LNCAP (cell line): Measurements from ENCODE around the gene SENP1.

ENCODE experiments used
- TF ChIP-seq, protein P1 (sequence below): fragments of 450-650 bp; IDR thresholded peaks from 2 replicates; pipeline ENCODE4 v1.5.1; 2017; ENCODE audit warnings: mild to moderate bottlenecking

SENP1 gene

DNA sequence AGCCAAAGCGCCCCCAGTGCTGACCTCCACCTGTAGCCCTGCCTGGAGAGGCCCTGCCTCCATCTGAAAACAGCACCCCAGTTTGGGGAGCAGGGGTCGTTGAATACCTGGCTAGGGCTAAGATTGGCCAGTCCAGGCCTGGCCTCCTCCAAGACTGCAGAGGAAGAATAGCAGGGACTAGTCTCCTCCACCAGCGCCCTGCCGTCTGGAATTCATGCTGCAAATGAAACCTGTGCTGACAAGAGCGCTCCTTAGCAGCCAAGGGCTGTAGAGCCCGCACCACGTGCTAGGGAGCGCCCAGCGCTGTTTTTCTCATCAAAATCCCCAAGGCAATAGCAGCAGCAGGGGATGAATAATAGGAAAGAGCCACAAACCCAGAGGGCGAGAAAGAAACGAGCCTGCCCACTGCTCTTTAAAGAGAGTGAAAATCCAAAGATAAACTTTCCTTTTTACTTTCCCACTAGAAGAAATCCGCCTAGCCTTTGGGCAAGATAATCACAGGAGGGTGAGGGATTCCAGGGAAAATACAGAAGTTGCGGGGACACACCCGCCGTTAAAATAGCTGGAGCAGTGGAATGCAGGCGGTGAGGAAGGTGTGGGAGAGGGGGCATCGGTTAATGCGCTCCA, 104.9 kb downstream of the SENP1 start:
- TF ChIP-seq, protein P1, sequence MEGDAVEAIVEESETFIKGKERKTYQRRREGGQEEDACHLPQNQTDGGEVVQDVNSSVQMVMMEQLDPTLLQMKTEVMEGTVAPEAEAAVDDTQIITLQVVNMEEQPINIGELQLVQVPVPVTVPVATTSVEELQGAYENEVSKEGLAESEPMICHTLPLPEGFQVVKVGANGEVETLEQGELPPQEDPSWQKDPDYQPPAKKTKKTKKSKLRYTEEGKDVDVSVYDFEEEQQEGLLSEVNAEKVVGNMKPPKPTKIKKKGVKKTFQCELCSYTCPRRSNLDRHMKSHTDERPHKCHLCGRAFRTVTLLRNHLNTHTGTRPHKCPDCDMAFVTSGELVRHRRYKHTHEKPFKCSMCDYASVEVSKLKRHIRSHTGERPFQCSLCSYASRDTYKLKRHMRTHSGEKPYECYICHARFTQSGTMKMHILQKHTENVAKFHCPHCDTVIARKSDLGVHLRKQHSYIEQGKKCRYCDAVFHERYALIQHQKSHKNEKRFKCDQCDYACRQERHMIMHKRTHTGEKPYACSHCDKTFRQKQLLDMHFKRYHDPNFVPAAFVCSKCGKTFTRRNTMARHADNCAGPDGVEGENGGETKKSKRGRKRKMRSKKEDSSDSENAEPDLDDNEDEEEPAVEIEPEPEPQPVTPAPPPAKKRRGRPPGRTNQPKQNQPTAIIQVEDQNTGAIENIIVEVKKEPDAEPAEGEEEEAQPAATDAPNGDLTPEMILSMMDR = no peak

DNA sequence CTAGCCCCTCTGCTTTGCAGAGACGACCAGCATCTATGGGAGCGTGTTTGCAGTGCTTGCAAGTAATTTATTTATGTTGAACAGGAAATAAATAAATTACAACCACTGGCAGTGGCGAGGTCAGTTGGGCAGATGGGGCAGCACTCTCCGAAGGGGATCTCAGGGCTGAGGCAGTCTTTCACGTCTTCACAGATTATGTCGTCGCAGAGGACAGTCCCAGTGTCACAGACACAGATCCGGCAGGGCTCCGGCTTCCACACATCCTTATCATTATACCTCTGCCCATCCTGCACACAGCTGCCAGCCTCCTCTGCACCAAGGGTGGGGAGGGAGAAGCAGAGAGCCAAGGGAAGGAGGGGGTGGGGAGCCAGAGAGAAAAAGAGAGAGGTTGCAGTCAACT, 106.1 kb downstream of the SENP1 start:
- TF ChIP-seq, protein P1 = no peak

DNA sequence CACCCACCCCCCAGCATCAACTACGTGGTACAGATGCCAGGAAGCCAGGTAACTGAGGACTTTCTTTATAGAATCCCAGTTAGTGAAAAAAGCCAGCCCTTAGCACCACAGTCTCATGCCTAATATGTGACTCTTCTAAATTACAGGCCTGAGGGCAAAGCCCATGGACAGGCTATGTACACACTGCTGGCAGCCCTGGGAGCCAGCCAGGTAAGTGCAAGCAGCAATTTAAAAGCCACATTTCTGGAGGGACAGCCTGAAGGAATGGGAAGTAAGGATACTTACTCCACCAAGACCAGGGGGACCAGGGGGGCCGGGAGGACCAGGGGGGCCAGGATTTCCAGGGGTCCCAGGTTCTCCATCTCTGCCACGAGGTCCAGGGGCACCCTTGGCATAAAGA, 108.6 kb downstream of the SENP1 start:
- TF ChIP-seq, protein P1 = no peak

DNA sequence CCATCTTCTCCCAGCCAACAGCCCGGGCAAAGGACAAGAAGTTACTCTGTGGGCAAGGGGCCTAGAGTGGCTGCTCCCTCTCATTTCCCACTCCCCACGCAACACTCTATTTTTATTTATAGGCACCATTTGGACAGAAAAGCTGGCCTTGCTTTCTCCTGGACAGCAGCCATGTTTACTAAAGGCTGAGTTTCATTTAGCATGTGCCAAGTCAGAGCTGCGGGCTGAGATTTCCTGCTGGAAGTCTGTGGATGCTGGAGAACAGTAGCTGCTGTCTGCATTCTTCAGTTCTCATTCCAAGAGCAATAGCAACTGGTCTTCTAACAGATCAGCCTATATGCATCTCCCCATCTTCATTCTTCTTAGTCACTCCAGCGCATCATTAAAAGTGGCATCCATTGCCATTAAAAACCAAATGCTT, 109.9 kb downstream of the SENP1 start:
- TF ChIP-seq, protein P1 = no peak

DNA sequence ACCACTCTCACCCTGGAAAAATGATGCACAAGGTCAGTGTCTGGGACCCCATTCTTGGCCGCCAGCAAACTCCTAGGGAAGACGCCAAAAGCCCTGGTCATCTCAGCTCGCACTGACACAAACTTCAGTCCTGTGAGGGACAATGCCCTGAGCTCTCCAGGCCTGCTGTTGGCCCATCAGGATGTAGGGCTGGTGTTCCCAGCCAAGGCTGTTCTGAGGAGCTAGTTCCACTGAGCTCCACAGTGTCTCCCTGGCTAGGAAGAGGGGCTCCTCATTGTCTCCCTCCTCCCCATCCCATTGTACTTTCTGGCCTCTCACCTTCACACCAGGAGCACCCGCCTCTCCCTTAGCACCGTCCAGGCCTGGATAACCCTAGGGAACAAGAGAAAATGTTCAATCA, 112.4 kb downstream of the SENP1 start:
- TF ChIP-seq, protein P1 = no peak
